ENCODE results near the gene LRRC8C.
"Not testable (repeated sequence)": the region's sequence is repeated elsewhere in the genome, so short reads cannot be mapped to it uniquely, and the experiment has no call there.

The LRRC8C gene

DNA sequence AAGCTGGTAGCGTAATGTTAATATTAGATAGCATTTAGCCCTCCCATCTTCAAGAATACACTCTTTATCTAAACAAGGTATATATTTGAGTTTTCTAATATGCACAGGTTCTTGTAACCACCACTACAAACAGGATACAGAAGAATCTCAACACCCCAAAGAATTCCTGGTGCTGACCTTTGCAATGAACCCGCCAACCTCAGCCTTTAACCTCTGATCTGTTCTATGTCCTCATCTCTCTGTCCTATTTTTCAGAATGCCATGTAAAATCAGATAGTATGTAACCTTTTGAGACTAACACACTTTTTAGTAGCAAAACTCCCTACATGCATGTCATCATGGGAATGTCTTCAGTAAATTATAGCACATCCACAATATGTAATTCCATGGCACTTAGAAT is 71.1 kb downstream of the LRRC8C start:
- DNase-seq (ENCODE audit: low read depth), result no peak

DNA sequence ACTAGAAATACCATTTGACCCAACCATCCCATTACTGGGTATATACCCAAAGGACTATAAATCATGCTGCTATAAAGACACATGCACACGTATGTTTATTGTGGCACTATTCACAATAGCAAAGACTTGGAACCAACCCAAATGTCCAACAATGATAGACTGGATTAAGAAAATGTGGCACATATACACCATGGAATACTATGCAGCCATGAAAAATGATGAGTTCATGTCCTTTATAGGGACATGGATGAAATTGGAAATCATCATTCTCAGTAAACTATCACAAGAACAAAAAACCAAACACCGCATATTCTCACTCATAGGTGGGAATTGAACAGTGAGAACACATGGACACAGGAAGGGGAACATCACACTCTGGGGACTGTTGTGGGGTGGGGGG is 72.0 kb downstream of the LRRC8C start:
- not testable (repeated sequence) for DNase-seq (ENCODE audit: low read depth)

DNA sequence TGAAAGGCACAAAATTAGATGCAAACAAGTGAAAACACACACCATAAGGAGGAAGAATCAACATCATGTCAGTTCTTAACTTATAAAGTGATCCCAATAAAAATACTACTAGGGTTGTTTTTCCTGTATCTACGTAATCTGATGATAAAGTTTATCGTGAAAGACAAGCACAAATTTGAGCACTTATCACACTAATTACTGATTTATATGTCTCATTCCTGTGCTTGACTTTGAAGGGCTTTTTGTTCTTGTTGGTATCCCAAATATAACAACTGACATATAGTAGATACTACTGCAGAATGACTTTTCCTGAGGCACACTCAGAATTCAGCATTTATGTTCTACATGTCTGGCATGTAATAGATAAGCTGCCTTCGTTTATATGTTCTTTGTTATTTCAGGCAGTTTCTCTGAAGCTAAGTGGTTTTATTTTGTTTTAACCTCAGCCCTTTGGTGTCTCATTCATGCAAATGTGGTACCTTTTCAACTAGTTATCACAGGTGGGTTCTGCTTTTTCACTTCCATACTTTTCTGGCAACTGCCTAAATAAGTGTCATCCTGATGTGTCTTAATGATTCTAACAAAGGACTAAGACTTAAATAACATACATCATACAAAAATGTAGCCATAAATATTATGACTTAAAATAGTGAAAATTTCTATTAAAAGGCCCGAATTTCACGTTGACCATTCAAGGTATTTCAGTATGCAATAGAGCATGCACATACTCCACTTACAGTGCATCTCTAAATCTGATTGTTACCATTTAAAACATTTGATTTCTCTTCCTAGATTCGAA is 73.2 kb downstream of the LRRC8C start:
- no peak for DNase-seq (ENCODE audit: low read depth)

DNA sequence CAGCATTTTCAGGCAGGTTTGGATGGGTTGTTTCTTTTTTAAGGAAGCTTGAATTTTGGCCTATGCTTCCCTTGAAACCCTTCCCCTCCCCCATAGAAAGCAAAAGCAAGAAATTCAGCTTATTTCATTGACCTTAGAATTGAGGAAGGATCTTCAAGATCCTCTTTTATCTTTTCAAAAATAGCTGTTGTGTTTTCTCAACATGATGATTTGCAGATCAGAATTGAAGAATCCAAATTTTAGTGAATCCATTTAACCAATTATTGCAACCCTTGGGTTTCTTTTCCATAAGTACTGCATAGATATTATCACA is 73.7 kb downstream of the LRRC8C start:
- no peak for DNase-seq (ENCODE audit: low read depth)

DNA sequence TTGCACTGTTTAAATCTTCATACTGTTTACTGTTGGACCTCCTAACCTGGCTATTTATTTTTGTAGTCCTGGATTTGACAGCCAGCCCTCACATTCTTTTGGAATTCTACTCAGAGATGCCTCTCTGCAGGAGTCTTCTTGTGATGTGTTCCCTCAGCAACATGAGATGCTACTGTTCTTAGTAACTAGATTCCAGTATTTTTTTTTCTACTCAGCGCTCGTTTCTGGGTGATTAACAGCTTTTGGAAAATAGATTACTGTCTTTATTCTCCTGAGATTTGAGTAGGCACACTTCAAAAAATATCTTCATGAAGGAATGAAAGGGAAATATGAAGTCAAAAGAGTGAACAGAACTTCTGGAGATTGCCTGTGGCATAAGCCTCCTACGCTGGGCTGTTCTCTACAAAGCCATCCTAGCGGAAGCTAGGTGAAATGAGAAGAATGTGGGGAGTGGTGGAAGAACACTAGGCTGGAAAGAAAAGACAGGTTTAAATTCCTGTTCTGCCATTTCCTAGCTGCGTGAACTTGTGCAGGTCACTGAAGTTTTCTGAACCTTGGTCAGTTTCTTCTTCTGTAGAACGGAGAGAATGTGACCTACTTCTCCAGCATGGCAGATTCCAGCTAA is 75.9 kb downstream of the LRRC8C start:
- DNase-seq (ENCODE audit: low read depth), result no peak

DNA sequence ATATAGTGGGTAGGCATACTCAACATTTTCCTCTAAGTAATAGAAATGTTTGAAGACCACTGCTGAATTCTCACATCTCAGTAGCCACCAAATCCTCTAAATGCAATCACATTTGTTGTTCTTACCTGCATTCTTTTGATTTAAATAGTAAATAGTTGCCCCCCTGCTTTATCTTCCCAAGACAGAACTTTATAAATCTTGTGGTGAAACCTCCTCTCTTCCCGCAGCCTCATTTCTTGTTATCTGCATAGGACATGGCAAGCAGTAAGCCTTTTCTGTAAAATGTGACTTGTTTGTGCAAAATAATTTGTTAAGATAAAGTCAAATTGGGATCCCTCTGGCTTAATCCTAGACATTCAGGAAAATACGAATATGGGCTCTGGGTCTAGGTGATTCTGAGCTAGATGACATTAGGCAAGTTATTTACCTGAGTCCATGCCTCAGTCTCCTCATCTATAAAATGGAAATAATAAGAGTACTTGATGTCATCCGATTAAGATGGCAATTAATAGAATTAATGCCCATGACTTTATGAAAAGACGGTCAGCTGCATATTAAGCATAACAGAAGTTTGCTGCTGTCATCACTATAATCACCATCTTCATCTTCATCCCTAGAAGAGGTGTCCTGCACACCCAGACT is 77.7 kb downstream of the LRRC8C start:
- DNase-seq (ENCODE audit: low read depth), result no peak

DNA sequence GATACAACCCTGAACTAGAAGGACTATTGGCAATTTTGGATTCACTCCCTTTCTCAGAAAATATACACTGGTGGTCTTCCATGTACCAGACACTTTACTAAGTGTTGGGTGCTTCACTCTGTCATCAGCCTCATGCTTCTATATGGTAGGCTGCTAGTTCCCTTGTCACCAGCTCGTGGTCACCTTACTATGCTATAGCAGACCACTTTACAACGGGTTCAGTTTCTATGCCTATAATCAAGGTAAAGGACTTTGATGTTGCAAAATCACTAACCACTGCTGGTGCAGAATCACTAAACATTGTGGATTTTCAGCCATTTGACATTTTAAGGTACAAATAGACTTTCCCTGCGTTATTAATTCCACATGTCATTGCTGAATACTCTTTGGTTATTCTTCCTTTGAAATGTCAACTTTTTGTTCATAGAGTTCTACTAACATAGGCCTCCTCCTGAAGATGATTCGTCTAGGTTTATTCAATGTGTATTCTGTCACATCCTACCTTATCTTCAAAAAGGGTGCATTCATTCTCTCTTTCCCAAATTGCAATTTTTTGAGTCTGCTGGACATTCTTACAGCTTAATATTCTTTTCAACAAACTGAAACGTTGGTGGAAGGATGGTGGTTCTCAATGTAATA is 78.3 kb downstream of the LRRC8C start:
- DNase-seq (ENCODE audit: low read depth), result no peak

DNA sequence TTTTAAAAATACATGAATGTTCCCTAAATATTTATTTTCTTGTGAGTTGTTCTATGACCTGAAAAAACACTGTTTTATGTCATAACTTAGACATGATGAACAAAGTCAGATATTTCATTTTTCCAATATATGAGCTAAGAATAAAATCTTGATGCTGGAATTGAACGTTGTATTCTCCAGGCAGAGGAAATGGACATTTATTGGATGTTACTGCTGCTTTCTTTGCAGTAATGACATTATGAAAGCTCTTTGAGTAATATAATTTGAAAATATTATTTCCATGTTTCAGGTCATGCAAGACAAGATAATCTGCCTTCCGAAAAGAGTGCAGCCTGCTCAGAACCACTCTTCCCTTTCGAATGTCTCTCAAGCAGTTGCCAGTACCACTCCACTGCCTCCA is 79.5 kb downstream of the LRRC8C start:
- DNase-seq (ENCODE audit: low read depth), result no peak

DNA sequence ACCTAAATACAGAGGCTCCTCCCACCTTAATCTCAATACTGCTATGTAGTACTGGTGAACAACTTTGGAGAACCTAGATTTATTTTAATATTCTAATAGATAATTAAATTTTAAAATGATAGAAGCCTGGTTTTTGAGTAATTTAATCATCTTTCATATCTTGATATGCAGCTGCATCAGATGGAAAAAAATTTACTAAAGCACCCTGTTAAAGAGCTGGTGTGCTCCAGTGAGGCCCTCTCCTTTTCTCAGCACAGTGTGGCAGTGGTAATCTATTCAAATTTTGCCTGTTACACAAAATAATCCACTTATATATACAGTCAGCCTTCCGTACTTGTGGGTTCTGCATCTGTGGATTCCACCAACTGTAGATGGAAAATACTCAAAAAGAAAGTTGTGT is 82.8 kb downstream of the LRRC8C start:
- no peak for DNase-seq (ENCODE audit: low read depth)

DNA sequence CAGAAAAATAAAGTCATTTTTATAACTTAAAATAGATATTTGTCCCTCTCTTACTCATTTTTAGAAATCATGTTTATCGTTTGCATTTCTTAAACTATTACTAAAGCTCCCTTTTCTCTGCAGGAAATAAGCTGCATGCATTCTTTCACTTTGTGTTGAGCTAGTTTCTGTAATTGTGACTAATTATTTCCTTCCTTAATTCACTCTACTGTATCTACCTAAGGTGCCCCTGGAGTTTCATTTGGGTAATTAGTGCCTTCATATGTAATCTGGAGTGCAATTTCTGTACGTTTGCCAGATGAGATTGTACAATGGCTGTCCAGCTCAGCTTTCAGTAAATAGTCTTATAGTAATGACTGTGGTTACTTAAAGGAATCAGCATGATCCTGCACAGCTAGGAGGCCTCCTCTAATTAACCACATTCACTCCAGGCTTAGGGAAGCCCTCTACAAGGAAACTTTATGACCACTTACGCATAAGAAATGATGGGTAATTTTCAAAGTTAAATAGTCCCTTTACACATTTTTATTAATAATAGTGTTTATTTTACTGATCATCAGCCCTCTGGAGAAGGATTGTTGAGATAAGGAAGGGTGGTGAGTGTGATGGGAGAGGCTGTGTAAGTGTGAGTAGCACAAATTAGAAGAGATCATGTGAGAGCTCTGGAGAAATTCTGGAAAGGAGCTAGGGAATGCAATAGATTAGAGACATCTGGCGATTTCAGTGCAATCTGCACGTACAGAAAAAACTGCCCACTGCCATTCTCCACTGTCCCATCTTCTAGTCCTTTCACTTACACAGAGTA is 86.8 kb downstream of the LRRC8C start:
- DNase-seq (ENCODE audit: low read depth), result no peak

DNA sequence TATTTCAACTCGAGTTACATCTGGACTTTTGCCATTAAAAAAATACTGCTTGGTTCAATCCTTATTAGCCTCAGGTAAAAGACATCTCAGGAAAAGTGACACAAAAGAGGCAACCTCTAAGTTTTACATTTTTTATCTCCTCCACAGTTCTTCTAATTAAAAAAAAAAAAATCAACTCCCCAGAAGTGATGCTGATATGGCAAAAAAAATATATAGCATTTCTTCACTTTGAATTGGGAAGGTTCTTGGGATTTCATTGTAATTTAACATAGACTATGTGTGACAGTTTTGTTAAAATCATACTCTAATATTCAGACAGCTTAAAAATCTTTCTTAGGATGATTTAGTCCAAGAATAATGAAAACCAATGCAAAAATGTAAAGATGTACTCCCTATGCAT is 87.9 kb downstream of the LRRC8C start:
- no peak for DNase-seq (ENCODE audit: low read depth)

DNA sequence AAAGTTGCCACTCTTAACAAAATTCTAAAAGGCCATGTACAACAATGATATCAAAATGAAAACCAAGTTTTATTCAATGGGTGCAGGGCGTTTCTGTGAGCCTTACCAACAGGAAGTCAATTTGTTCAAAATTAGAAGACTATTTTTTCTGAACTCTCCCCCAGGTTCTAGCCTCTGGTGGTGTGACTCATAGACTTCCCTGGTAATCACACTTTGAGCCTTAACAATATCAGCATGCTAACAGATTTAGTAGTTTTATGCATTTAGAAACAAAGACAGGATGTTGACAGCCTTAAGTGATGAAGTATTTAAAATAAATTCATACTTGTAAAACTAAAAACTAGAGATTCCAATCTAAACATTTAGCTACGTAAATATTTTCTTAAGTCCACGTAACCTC is 88.4 kb downstream of the LRRC8C start:
- DNase-seq (ENCODE audit: low read depth), result no peak

DNA sequence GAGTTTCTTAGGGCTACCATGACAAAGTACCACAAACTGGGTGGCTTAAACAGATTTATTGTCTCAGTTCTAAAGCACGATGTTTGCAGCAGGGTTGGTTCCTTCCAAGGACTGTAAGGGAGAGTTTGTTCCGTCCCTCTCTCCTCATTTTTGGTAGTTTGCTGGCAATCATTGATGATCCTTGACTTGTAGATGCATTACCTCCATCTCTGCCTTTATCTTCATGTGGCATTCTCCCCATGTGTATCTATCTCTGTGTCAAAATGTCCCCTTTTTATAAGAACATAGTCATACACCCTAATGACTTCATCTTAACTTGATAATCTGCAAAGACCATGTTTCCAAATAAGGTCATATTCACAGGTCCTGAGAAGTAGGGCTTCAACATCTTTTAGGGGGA is 90.2 kb downstream of the LRRC8C start:
- no peak for DNase-seq (ENCODE audit: low read depth)

DNA sequence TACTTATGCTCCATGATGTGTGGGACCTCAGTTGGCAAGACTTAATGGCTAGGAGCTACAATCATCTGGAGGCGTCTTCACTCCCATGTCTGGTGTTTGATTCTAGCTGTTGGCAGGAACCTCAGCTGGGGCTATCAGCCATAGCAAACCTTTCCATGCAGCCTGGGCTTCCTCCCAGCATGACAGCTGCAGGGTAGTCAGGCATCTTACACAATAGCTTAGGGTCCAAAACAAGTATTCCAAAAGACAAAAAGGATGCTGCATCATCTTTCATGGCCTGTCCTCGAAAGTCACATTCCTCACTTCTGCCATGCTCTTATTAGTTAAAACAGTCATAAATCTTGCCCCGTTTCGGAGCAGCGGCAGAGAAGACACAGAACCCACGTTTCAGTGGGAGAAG is 90.9 kb downstream of the LRRC8C start:
- peak; percentile 28 for DNase-seq (ENCODE audit: low read depth)

DNA sequence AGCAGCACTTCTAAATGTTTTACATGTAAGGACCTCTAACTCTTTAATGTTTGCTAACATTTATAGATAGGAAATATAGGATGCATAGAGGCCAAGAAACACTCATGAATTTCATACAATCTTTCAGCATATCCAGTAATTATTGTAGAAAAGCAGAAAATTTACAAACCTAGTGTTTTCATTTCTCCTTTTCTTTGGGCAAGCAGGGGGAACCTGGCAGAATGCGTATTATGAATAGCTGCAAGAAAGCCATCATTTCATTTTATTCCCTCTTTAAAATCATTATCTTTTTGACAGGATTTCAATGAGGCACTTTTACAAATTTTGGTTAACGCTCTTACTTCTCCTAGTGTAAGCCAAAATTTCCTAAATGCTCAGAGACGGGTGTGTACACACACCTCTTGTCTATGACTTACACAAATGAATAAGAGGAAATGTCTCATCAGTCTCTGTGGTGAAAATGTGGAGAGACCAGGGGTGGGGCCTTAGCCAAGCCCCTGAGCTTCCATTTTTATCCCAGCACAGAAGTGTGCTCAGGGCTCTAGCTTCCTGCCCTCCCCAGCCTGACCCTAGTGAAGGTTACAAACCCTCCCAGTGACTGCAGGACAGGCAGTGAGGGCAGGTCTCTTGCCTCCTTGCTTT is 91.6 kb downstream of the LRRC8C start:
- DNase-seq (ENCODE audit: low read depth), result no peak

DNA sequence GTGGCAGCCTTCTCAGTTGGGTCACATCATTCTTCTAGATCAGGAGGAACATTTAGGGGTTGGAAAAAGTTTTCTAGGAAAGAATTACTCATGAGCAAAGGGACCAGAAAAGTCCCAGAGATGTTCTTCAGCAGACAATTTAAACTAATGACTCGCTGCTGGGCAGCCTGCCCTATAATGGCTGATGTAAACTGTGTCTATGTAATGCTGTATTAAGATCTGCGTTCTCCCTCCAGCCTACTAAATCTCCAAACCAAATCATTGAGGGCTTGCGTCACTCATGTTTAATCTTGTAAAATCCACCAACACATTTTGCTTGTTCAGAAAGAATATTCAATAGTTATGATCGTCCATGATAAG is 92.1 kb downstream of the LRRC8C start:
- peak; percentile 96 for DNase-seq (ENCODE audit: low read depth)

DNA sequence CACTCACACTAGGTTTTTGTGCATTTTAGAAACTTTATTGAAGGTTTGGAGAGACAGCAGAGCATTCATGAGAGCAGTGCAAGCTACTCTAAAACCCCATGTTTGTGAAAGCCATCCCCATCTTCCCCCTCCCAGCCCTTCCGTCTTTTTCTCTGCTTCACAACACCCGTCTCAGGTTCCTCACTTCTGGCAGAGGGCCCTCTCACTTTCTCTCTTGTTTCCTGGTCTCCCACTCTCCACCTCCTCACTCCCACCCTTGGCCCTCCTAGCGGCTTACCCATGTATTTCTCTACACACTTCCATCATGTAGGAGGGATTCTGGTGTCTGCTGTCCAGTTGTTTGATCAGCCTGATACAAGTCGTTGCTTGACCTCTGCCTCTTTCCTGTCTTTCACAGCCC is 92.7 kb downstream of the LRRC8C start:
- DNase-seq (ENCODE audit: low read depth), result no peak

DNA sequence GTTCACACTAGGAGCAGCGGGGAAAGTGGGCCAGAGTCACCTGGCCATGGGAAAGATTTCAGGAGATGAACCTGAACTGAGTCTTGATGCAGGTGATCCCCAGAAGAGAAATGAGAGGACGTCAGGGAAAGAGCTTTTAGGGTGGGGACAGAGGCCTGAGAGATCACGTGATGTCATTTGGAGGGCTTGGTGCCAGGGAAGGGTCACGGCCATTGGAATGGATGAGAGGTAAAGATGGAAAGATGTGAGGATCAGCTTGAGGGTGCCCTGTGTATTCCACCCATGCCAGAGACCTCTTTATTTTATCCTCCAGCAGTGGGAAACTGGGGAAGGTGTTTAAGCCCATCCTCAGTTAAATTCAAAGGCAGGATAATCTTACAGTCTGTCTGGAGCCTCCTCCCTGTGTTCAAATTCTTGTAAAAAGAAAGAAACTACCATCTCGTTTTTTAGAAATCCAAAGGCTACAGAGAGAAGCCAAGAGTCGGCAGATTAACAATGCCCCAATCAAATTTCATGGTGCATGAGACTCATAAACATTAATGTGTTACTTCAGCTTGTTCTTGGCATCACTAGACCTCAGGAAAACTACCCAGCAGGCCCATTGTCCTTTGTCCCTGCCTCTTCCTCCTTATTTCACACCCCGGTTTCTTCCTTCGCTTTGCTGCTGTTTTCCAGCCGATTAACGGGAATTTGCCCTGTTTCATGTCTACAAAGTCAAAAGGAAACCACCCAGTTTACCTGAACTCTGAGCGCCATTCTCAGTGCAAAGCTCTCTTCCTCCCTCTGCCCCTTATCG is 94.8 kb downstream of the LRRC8C start:
- DNase-seq (ENCODE audit: low read depth), result no peak

DNA sequence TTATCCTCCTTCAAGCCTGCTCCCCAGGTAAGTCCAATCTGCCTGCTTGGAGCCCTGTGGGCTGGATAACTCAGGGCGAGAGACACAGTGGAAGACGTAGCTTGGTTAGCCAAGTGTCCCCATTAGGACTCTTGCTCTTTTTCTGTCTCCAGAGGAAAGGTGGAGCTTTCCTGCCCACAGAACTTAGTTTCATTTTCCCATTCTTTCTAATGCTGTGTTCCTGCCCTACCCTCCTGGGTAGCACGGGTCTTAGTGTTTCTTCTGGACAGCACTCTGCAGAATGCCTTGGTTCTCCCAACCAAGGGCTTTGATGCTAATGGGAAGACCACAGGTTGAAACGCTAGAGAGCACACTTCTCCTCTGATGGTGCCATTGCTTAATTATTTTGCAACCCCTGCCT is 95.5 kb downstream of the LRRC8C start:
- no peak for DNase-seq (ENCODE audit: low read depth)

DNA sequence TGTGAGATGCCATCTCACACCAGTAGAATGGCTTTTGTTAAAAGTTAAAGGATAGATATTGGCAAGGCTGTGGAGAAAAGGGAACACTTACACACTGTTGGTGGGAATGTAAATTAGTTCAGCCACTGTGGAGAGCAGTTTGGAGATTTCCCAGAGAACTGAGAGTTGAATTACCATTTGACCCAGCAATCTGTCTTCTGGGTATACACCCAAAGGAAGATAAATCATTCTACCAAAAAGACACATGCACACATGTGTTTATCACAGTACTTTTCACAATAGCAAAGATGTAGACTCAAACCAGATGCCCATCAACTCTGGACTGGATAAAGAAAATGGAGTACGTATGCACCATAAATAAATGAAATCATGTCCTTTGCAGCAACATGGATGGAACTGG is 99.3 kb downstream of the LRRC8C start:
- no peak for DNase-seq (ENCODE audit: low read depth)

DNA sequence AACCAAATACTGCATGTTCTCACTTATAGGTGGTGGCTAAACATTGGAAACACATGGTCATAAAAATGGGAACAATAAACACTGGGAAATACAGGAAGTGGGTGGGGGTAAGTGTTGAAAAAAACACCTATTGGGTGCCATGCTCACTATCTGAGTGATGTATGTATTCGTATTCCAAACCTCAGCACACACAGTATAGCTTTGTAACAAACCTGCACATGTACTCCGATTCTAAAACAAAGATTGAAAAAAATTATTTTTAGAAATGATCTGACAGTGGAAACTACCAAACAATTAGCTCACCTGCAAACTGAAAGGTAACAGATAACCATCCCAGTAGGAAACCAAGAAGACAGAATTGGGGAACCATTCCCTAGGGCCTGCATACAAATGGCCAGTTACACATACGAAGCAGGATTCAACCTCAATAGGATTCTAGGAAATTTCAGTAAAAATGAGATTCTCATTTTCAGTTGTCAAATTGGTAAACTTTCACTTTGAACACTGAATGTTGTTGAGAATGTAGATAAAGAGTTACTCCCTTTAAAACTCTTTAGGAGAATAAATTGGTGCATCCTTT is 99.8 kb downstream of the LRRC8C start:
- DNase-seq (ENCODE audit: low read depth), result no peak

Data from stromal cell of bone marrow (primary cell).